Caco-2 (cell line): Measurements from ENCODE around the gene GRIA1. TPM values are rescaled to one million over a fixed set of nuclear protein-coding genes. Genes with fewer than 3 reads are reported as not detected.

Experiments used
- BruUV-seq: library from RNA; stranded (reverse); fragments of 400-500 nt; replicated peaks from 2 replicates; lab custom pipeline; 2021; lab: Mats Ljungman, UMichigan
- CTCF ChIA-PET: fragments of 300-600 bp; sonication (Branson Sonifier 250); formaldehyde crosslinking; loops from one replicate; lab custom pipeline; 2022; ENCODE audit warnings: antibody characterized with exemption; lab: Charles Lee
- POLR2A ChIA-PET: fragments of 300-600 bp; sonication (Branson Sonifier 250); formaldehyde crosslinking; loops from one replicate; lab custom pipeline; 2022; ENCODE audit warnings: antibody characterized with exemption; lab: Charles Lee
- DNase-seq, 2 experiments: peaks; one replicate each; pipeline versions ENCODE4 v3.0.0 to v3.0.0-alpha.2; 2020 to 2022
- H3K27me3 ChIP-seq: replicated peaks from 2 replicates; pipeline ENCODE4 v1.6.0; 2011; ENCODE audit warnings: low read length; ENCODE audit not compliant: control insufficient read depth, insufficient read depth
- H3K36me3 ChIP-seq: 2 replicates; pipeline ENCODE4 v1.5.1; 2011; ENCODE audit warnings: low read length; ENCODE audit not compliant: control insufficient read depth, insufficient read depth
- H3K4me1 ChIP-seq: fragments of 250-450 bp; sonication (Bioruptor Pico); 2 replicates; pipeline ENCODE4 v1.5.1; 2020; ENCODE audit warnings: mild to moderate bottlenecking
- H3K4me3 ChIP-seq: 2 replicates; pipeline ENCODE4 v1.5.1; 2011; ENCODE audit warnings: low read depth, mild to moderate bottlenecking, control low read depth, low read length
- H3K9me3 ChIP-seq: fragments of 250-450 bp; sonication (Bioruptor Pico); 2 replicates; pipeline ENCODE4 v1.5.1; 2020; ENCODE audit warnings: mild to moderate bottlenecking, moderate library complexity
- H3K27ac Mint-ChIP-seq: one replicate; pipeline ENCODE4 v1.8.0; 2022; ENCODE audit warnings: mixed read lengths; ENCODE audit not compliant: unreplicated experiment
- H3K27me3 Mint-ChIP-seq: one replicate; pipeline ENCODE4 v1.8.0; 2022; ENCODE audit warnings: mixed read lengths; ENCODE audit not compliant: insufficient read depth, unreplicated experiment
- H3K36me3 Mint-ChIP-seq: one replicate; pipeline ENCODE4 v1.8.0; 2022; ENCODE audit warnings: mild to moderate bottlenecking, mixed read lengths; ENCODE audit not compliant: insufficient read depth, unreplicated experiment
- H3K4me1 Mint-ChIP-seq: one replicate; pipeline ENCODE4 v1.8.0; 2022; ENCODE audit warnings: low read depth, mixed read lengths; ENCODE audit not compliant: unreplicated experiment
- H3K4me3 Mint-ChIP-seq: one replicate; pipeline ENCODE4 v1.8.0; 2022; ENCODE audit warnings: mild to moderate bottlenecking, moderate library complexity, mixed read lengths; ENCODE audit not compliant: unreplicated experiment
- H3K9me3 Mint-ChIP-seq: one replicate; pipeline ENCODE4 v1.8.0; 2022; ENCODE audit warnings: mixed read lengths; ENCODE audit not compliant: unreplicated experiment
- CTCF ChIP-seq, 2 experiments: fragments of 200-600 bp in 1 of 2; IDR thresholded peaks; 1 replicate in 1 of 2; 2 replicates in 1 of 2; pipeline versions ENCODE4 v1.5.1 to v1.8.0; 2011 to 2022; ENCODE audit warnings: antibody characterized with exemption in 1 of 2, control low read depth in 1 of 2, inconsistent platforms in 1 of 2, low read depth in 1 of 2, low read length in 1 of 2, mild to moderate bottlenecking in 1 of 2, moderate library complexity in 1 of 2; ENCODE audit not compliant: insufficient read depth in 1 of 2, severe bottlenecking in 1 of 2, unreplicated experiment in 1 of 2
- intact Hi-C: fragments of 100-400 bp; cut with micrococcal nuclease; formaldehyde crosslinking; loops from one replicate; pipeline ENCODE4 v1.10.0; 2022; ENCODE audit not compliant: unreplicated experiment
- total RNA-seq: library from RNA; stranded (reverse); gene quantifications from 2 replicates; pipeline ENCODE4 v1.2.3, GENCODE V29; 2022

The GRIA1 gene
- total RNA-seq, 1 experiment from 2014 or later, result not detected

DNA sequence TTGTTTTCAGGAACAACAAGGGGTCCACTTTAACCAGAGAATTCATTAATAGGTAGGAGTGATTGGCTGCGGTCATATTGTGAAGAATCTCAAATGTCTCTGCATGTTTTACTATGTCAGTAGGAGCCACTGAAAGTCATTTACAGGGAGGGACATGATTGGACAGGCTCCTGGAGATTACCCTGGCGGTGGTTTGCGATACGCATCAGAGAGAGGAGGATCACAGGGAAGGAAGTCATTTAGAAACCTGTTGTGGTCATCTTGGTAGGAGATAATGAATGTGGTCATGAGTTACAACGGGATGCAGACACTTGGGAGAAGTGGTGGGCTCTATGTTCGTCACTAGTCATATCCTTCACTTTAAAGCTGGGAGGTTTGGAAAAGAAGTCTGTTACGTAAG lies 285.5 kb downstream of the GRIA1 start:
- H3K9me3 Mint-ChIP-seq, result no peaks in the 10 kb centered on the region

DNA sequence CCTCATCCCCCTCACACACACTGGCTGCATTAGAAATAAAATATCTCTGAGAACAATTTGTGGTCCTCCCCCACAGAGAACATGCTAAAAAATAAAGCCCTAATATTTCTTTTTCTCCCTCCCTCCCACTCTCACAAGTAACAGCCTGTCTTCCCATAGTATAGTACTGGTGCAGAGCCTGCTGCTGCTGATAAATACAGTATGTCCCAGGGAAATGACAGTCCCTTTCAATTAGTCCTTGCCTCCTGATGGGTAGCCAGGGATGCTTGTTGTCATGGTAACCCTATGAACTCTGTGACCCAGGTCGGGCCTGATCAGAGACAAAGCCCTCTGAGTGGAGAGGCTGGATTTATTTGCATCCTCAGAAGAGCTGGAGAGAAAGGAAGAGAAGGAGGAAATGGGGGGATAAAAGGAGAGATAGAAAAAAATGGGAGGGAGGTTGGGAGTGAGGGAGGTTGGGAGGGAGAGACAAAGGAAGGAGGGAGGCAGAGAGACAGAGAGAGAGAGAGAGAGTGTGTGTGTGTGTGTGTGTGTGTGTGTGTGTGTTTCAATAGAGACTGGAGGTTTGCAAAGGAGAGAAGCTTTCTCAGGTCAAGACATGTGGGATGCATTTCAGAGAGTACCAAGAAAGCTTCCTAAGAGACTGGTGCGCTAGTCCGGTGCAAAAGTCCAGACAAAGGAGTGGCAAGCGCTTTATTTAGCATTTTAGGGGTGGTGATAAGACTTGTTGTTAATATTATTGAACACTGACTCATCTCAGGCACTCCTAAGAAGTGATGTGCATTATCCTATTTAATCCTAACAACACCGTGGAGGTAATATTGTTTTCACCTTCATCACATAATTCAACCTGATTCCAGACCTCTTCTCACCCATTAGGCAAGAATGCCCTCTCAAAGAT lies 287.5 kb downstream of the GRIA1 start:
- Mint-ChIP-seq H3K27ac (no peak overlapping the region), H3K4me1 (no peaks in the 10 kb centered on the region), H3K4me3 (no peak overlapping the region), H3K27me3 (peaks cover 19% of the 10 kb centered on the region), H3K36me3 (no peaks in the 10 kb centered on the region), H3K9me3 (no peaks in the 10 kb centered on the region)
- no peak for TF ChIP-seq CTCF (IDR thresholded peaks at IDR 0.05; ENCODE audit: insufficient read depth in 1 of 2, low read depth in 1 of 2, low read length in 1 of 2, severe bottlenecking in 1 of 2, unreplicated experiment in 1 of 2)
- POLR2A ChIA-PET, result no interaction called here
- no TSS peak for BruUV-seq
- intact Hi-C loops, result no loop called here
- no peaks in the 10 kb centered on the region for H3K4me1 ChIP-seq
- no peak for DNase-seq
- no peaks in the 10 kb centered on the region for H3K9me3 ChIP-seq
- H3K4me3 ChIP-seq, result no peak overlapping the region
- CTCF ChIA-PET, result no interaction called here
- H3K36me3 ChIP-seq, result no peaks in the 10 kb centered on the region
- no peaks in the 10 kb centered on the region; the same call in 1 of the 2 replicates for H3K27me3 ChIP-seq

More for the DNA sequence above, 285.5 kb downstream of the GRIA1 start:
- H3K27me3 Mint-ChIP-seq, result peaks cover 20% of the 10 kb centered on the region
- no peak for TF ChIP-seq CTCF (IDR thresholded peaks at IDR 0.05; ENCODE audit: insufficient read depth in 1 of 2, low read depth in 1 of 2, low read length in 1 of 2, severe bottlenecking in 1 of 2, unreplicated experiment in 1 of 2)
- H3K27ac Mint-ChIP-seq, result no peak overlapping the region
- Histone ChIP-seq H3K36me3 (no peaks in the 10 kb centered on the region), H3K27me3 (no peaks in the 10 kb centered on the region; the same call in 1 of the 2 replicates), H3K4me3 (no peak overlapping the region), H3K4me1 (no peaks in the 10 kb centered on the region), H3K9me3 (no peaks in the 10 kb centered on the region)
- CTCF ChIA-PET, result no interaction called here
- no peaks in the 10 kb centered on the region for H3K36me3 Mint-ChIP-seq
- H3K4me1 Mint-ChIP-seq, result no peaks in the 10 kb centered on the region
- BruUV-seq, result no TSS peak
- POLR2A ChIA-PET, result no interaction called here
- intact Hi-C loops, result no loop called here
- H3K4me3 Mint-ChIP-seq, result no peak overlapping the region
- DNase-seq, result no peak

- Histone ChIP-seq H3K4me1 (no peaks in the 10 kb centered on the region), H3K9me3 (no peaks in the 10 kb centered on the region), H3K4me3 (no peak overlapping the region), H3K36me3 (no peaks in the 10 kb centered on the region), H3K27me3 (no peaks in the 10 kb centered on the region; the same call in 1 of the 2 replicates)
- TF ChIP-seq CTCF (IDR thresholded peaks at IDR 0.05; ENCODE audit: insufficient read depth in 1 of 2, low read depth in 1 of 2, low read length in 1 of 2, severe bottlenecking in 1 of 2, unreplicated experiment in 1 of 2), result no peak
- no peak for DNase-seq
- H3K27ac Mint-ChIP-seq, result no peak overlapping the region
- H3K9me3 Mint-ChIP-seq, result no peaks in the 10 kb centered on the region
- ChIA-PET CTCF (no interaction called here), POLR2A (no interaction called here)
- no peak overlapping the region for H3K4me3 Mint-ChIP-seq
- BruUV-seq, result no TSS peak
- intact Hi-C loops, result no loop called here
- H3K27me3 Mint-ChIP-seq, result peaks cover 19% of the 10 kb centered on the region
- no peaks in the 10 kb centered on the region for H3K36me3 Mint-ChIP-seq
- no peaks in the 10 kb centered on the region for H3K4me1 Mint-ChIP-seq
These were observed 289.4 kb downstream of the GRIA1 start for GRCh38 chr5:153779836-153780235.
